Body of pancreas (tissue), 4 donors: ENCODE results near the gene HOXB6. TPM values are rescaled to one million over a fixed set of nuclear protein-coding genes. Genes with fewer than 3 reads are reported as not detected.
A peak's percentile ranks its signal among the peaks of the same experiment; 100 is the strongest.

Experiments
- ATAC-seq: fragments of 150-250 bp; one replicate; pipeline ENCODE4 v1.9.1; 2016
- DNase-seq, 4 donors: peaks; one replicate each; pipeline ENCODE4 v3.0.0-alpha.2; 2019
- H3K27ac ChIP-seq, 4 donors: fragments of 200-600 bp; sonication (generic); 1 replicate in 3 of 4; 2 replicates in 1 of 4; pipeline versions ENCODE4 v1.5.1 to v1.6.1; 2016 to 2019; ENCODE audit warnings: mild to moderate bottlenecking in 1 of 4, mixed read lengths in 1 of 4, moderate library complexity in 1 of 4
- H3K27me3 ChIP-seq, 2 donors: fragments of 200-600 bp; sonication (generic); one replicate each; pipeline ENCODE4 v1.6.0; 2016; ENCODE audit warnings: mild to moderate bottlenecking in 1 of 2
- H3K36me3 ChIP-seq, 2 donors: fragments of 200-600 bp; sonication (generic); replicated peaks in 1 of 2; 2 replicates each; pipeline ENCODE4 v1.5.1; 2016; ENCODE audit warnings: low read depth in 2 of 2; ENCODE audit not compliant: insufficient read depth in 1 of 2
- H3K4me1 ChIP-seq: fragments of 200-600 bp; sonication (generic); one replicate; pipeline ENCODE4 v1.6.0; 2016
- H3K4me3 ChIP-seq, 2 donors: fragments of 200-600 bp; sonication (generic); 1 replicate in 1 of 2; 2 replicates in 1 of 2; pipeline ENCODE4 v1.5.1; 2016 to 2019
- H3K9me3 ChIP-seq, 3 donors: fragments of 200-600 bp; sonication (generic); 1 replicate in 2 of 3; 2 replicates in 1 of 3; pipeline ENCODE4 v1.5.1; 2016
- CTCF ChIP-seq, 7 experiments: fragments of 450-650 bp in 4 of 7; fragments of 200-600 bp in 3 of 7; sonication (generic) in 3 of 7; IDR thresholded peaks; one replicate each; pipeline ENCODE4 v1.5.1; 2016 to 2019; ENCODE audit warnings: antibody characterized with exemption in 7 of 7
- POLR2A ChIP-seq, 3 donors: fragments of 450-650 bp; IDR thresholded peaks; one replicate each; pipeline ENCODE4 v1.6.1; 2016; ENCODE audit warnings: antibody characterized with exemption in 3 of 3, mild to moderate bottlenecking in 2 of 3
- WGBS, 2 donors: methylation state at CpG; one replicate each; pipeline ENCODE4 v1.1.5; 2017; 5-methylcytosine and 5-hydroxymethylcytosine counted together
- intact Hi-C: fragments of 100-400 bp; cut with DNase I; formaldehyde crosslinking; loops from one replicate; pipeline ENCODE4 v1.15.1; 2023
- total RNA-seq, 2 donors: library from RNA; depleted of rRNA; stranded (reverse); fragments of >200 nt; gene quantifications; one replicate each; pipeline ENCODE4 v1.1.0, GENCODE V29; 2016

Gene HOXB6
- total RNA-seq, 2 donors from 2014 or later, result 2.1 to 2.6 TPM

- ATAC-seq, result peak; percentile 20
- intact Hi-C loops, result no loop called here
- 22 to 36% methylated on average over 31 to 44 of the region's 44 CpGs for WGBS, 2 donors
- Histone ChIP-seq H3K36me3 (no peaks in the 10 kb centered on the region), H3K9me3 (no peaks in the 10 kb centered on the region), H3K4me1 (peaks cover 29% of the 10 kb centered on the region), H3K4me3 (peak overlapping the region in 1 of 2 donors; percentile 8), H3K27ac (peak overlapping the region in 2 of 4 donors; percentile 41 to 55), H3K27me3 (peaks cover 0 to 34% of the 10 kb centered on the region in 2 donors)
- TF ChIP-seq POLR2A (IDR thresholded peaks at IDR 0.05) (no peak), CTCF (IDR thresholded peaks at IDR 0.05) (no peak)
- DNase-seq, result no peak
Measured at GRCh38 chr17:48554412-48555257, 50.2 kb downstream of the HOXB6 start.

DNA sequence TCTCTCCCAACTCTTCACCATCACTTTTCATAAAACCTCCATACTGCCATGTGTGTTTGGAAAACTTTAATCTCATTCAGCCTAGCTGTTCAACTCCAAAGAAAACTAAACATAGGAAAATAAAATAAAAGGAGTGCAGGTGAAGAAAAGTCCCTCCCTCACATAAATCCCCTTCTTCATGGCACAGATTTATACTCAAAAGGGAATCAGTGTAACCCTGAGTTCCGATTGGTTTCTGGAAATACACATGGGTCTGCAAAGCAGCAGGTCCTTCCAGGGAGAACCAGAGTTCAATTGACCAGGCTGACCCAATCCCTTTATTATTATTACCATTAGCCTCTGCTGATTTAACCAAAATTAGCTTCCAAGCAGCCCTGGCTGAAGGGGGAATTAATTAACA lies 51.0 kb downstream of the HOXB6 start:
- Histone ChIP-seq H3K27me3 (peaks cover 0 to 34% of the 10 kb centered on the region in 2 donors), H3K4me3 (no peak overlapping the region), H3K9me3 (no peaks in the 10 kb centered on the region), H3K4me1 (peaks cover 29% of the 10 kb centered on the region), H3K36me3 (no peaks in the 10 kb centered on the region), H3K27ac (no peak overlapping the region)
- TF ChIP-seq POLR2A (IDR thresholded peaks at IDR 0.05) (no peak), CTCF (IDR thresholded peaks at IDR 0.05) (no peak)
- intact Hi-C loops, result no loop called here
- WGBS, 2 donors, result 61 to 80% methylated on average over 1 of the region's 1 CpG
- ATAC-seq, result no peak
- no peak for DNase-seq

GRCh38 chr17:48553190-48553547 lies 51.6 kb downstream of the HOXB6 start:
- DNase-seq (no peak), ATAC-seq (no peak)
- intact Hi-C loops, result no loop called here
- H3K27ac ChIP-seq, result peak overlapping the region in 1 of 4 donors; percentile 32
- peaks cover 29% of the 10 kb centered on the region for H3K4me1 ChIP-seq
- no peaks in the 10 kb centered on the region for H3K36me3 ChIP-seq
- peaks cover 0 to 33% of the 10 kb centered on the region in 2 donors for H3K27me3 ChIP-seq
- no peak overlapping the region for H3K4me3 ChIP-seq
- no peaks in the 10 kb centered on the region for H3K9me3 ChIP-seq
- TF ChIP-seq POLR2A (IDR thresholded peaks at IDR 0.05), result no peak
- 55 to 60% methylated on average over 5 of the region's 5 CpGs for whole genome bisulfite sequencing, 2 donors

DNA sequence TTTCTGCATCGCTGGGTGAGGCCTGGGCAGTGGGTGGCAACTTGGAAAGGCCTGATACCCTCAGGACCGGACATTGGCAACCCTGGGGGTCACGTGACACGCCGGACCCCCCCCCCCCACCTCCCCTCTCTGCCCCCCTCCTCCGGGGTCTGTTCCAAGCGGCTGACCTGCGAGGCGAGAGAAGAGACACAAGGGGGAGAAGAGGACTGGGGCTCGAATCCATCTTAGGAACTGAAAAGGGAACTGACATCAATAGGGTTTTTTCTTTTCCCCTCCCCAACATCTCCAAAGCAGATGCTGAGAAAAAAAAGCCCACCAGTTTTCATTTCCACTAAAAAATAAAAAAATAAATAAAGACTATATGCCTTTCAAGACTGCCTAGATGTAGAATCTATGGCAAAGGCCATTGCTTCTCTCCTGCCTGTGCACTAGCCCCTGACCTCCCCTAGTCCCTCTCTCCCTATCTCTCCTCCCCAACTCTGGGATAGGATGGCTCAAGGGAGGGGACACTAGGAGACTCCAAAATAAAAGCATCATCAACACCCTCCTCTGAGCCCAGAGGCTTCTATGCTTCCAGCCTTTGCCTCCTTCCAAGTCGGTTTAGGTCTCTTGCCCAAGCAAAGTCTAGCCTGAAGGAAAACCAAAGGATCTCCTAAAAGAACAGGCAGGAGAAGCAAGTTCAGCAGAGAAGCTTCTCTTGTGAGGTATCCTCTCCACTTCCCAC lies 52.2 kb downstream of the HOXB6 start:
- Histone ChIP-seq H3K36me3 (no peaks in the 10 kb centered on the region), H3K27me3 (peaks cover 0 to 28% of the 10 kb centered on the region in 2 donors), H3K4me1 (peaks cover 29% of the 10 kb centered on the region), H3K27ac (peak overlapping the region in 1 of 4 donors; percentile 40), H3K4me3 (no peak overlapping the region), H3K9me3 (no peaks in the 10 kb centered on the region)
- DNase-seq, result no peak
- WGBS, 2 donors, result 22 to 35% methylated on average over 11 of the region's 11 CpGs
- intact Hi-C loops, result no loop called here
- ATAC-seq, result peak; percentile 16
- TF ChIP-seq POLR2A (IDR thresholded peaks at IDR 0.05), result peak in 2 of 3 donors; percentile 24 to 35
- TF ChIP-seq CTCF (IDR thresholded peaks at IDR 0.05), result no peak
